ENCODE data around the gene OR4K13.

DNA sequence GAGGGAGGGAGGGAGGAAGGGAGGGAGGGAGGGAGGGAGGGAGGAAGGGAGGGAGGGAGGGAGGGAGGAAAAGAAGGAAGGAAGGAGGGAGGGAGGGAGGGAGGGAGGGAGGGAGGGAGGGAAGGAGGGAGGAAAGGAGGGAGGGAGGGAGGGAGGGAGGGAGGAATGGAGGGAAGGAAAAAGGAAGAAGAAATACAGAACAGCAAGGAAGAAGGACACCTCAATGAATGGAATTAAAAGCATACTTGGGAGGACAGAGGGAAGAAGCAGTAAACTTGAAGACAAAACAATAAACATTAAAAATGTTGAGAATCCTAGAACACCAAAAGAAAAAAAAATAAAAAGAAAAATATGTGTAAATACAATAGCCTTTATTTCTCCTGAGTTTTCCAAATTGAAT lies 27.7 kb downstream of the OR4K13 start:
- TF ChIP-seq, protein P1, sequence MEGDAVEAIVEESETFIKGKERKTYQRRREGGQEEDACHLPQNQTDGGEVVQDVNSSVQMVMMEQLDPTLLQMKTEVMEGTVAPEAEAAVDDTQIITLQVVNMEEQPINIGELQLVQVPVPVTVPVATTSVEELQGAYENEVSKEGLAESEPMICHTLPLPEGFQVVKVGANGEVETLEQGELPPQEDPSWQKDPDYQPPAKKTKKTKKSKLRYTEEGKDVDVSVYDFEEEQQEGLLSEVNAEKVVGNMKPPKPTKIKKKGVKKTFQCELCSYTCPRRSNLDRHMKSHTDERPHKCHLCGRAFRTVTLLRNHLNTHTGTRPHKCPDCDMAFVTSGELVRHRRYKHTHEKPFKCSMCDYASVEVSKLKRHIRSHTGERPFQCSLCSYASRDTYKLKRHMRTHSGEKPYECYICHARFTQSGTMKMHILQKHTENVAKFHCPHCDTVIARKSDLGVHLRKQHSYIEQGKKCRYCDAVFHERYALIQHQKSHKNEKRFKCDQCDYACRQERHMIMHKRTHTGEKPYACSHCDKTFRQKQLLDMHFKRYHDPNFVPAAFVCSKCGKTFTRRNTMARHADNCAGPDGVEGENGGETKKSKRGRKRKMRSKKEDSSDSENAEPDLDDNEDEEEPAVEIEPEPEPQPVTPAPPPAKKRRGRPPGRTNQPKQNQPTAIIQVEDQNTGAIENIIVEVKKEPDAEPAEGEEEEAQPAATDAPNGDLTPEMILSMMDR (IDR thresholded peaks at IDR 0.05): no peak
- no peak for TF ChIP-seq POLR2A (IDR thresholded peaks at IDR 0.05)
- no peak for TF ChIP-seq EP300 (IDR thresholded peaks at IDR 0.05)

Measured in tibial nerve (tissue), 4 donors.